Measurements from ENCODE around the gene WASL.
"Not testable (repeated sequence)": the region's sequence is repeated elsewhere in the genome, so short reads cannot be mapped to it uniquely, and the experiment has no call there.

WASL gene

DNA sequence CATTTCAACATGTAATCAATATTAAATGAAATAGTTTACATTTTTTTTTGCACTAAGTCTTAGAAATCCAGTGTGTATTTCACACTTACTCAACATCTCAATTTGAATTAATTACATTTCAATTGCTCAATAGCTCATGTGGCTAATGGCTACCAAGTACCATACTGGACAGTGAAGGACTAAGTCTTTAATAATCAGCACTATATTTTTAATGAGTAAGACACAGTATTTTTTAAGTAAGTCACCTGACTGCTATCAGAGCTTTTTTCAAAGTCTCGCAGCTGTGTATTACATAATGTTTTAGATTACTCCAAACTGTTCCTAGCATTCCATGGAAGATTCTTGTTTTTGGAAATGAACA is 19.6 kb downstream of the WASL start:
- no peak for ATAC-seq

DNA sequence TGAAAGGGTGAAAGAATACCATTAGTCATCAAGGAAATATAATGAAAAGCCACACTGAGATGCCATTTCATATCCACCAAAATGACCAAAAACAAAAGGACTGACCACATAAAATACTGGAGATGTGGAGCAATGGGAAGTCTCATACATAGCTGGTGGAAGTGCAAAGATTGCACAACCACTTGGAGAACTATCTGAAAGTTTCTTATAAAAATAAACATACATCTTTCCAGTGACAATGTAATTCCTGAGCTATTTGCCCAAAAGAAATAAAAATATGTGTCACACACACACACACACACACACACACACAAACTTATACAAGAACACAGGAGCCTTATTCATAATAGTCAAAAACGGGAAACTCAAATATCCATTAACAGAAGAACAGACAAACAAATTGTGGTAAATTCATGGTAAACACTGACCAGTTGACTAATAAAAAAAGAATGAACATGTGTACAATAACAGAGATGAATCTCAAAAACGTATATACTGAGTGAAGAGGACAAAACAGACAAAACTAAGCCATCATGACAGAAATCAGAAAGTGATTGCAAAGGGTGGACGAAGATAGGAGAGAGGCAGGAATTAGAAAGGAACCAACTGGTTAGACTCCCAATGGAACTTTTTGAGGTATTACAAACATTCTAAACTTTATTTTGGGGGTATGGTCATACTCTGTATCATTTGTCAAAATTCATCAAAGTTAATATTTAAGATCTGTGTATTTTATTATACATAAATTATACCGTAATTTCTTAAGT is 21.5 kb downstream of the WASL start:
- ATAC-seq: no peak

DNA sequence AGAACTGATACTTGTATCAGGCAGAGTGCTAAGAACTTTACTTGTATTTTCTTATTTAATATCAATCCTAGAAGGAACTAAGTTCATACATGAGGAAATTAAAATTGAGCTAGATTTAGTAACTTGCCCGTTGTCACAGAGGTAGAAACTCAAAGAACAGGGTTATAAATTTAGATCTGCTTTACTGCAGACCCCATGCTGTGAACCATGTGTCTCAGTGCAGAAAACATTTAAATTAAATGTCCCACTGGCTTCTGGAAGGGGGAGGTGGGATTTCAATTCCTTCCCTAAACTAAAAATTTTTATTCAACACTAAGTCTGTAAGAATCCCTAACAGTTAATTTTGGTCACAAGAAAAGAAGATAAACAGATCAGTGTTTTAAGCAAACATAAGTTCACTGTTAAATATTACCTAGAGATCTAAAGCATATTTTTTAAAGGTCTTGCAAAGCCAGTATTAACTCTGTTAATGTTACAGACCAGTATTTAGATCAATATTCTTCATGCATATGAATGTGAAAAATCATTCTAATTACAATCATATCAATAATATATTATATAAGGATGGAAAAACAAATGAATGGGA is 23.1 kb downstream of the WASL start:
- ATAC-seq: no peak

DNA sequence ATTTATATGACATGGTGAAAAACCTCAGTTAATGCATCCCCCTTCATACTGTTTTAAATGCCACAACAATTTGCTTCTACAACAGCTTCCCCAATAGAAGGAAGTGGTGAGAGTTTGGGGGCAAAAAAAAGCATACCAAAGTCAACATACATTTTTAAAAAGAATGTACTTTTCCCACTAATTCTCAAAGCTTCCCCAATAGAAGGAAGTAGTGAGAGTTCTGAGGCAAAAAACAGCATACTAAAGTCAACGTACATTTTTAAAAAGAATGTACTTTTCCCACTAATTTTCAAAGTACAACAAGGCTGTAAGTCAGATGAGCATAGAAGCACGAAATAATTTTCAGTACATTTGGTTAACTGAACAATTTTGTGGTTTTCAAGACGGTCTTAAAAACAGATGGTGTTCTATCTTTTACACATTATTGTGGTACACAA is 24.0 kb downstream of the WASL start:
- no peak for ATAC-seq

DNA sequence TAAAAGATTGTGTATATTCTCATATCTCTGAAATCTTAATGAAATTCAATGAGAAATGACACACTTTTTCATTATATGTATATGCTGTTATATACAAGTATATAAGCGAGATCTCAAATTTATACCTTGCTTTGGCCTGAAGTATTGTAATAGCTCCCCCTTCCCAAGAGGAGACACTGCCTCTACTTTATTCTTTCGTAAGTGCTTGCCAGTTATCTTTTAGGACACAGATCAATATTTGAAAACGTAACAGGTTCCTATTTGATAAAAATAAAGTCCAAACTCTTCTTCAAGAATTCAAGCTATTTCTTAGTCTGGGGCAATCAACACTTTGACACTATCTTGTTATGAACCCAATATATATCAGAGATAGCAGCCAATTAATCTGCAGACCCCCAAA is 24.9 kb downstream of the WASL start:
- no peak for ATAC-seq

DNA sequence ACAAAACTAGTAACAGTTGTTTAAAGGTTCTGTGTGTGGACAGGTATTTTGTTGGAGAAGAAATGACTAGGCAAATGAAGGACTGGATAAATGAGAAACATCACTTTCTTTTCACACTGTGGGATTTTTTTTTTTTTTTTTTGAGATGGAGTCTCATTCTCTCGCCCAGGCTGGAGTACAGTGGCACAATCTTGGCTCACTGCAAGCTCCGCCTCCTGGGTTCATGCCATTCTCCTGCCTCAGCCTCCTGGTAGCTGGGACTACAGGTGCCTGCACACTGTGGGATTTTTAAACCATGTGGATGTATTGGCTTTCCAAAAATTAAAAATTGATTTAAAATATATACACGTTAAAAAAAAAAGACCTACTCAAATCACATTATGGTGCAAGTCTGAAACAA is 28.3 kb downstream of the WASL start:
- not testable (repeated sequence) for ATAC-seq

DNA sequence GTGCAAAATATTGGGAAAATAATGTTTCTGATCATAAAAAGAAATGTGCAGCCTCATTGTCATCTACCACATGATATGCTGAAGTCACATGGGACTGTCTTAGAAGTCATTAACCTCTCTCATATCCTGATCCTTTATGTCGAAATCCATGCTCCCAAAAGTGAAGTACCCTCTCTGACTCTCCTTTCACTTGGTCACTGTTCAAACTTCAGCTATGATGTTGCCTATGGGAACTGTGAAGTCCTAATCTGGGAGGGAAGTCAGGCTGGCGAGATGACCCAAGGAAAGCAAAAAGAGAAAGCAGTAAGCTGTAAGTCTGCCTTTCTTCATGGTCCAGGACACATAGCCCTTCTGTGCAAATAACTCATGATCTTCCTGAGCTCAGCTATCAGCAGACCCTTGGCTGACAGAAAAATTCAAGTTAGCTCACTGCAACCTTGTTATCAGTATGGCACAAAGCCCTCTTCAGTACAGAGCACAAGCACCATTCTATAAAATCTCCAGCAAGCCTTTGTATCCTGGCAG is 29.5 kb downstream of the WASL start:
- ATAC-seq: no peak

DNA sequence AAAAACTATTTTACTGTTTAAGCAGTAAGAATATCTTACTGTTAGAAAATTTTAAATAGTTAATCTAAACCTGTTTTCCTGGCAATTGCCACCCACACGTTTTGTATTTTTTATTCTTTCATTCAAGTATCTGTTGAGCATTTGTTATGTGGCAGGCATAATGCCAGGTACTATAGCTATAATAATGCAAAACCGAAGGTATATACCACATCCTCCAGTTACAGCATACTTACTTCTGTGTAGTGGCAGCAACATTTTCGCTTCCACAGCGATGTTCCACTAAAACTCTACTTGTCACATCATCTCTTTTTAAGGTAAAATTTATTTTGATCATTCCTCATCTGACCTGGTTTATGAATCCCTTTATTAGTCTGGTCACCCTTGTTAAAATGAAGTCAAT is 30.0 kb downstream of the WASL start:
- ATAC-seq: no peak

DNA sequence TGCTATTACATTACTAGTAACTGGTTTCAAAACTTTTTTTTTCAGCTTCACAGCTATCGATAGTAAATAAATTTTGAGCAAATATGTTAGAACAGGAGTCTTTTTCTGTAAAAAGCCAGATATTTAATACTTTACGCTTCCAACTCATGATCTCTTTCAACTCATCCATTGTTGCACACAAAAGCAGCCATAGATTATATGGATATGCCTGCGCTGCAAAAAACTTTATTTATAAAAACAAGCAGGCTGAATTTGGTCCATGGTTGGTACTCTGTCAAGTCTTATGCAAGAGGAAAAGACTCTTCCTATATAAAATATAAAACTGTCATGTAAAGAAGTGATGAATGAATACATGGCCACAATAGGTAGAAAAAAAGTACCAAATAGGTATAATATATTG is 31.1 kb downstream of the WASL start:
- no peak for ATAC-seq

DNA sequence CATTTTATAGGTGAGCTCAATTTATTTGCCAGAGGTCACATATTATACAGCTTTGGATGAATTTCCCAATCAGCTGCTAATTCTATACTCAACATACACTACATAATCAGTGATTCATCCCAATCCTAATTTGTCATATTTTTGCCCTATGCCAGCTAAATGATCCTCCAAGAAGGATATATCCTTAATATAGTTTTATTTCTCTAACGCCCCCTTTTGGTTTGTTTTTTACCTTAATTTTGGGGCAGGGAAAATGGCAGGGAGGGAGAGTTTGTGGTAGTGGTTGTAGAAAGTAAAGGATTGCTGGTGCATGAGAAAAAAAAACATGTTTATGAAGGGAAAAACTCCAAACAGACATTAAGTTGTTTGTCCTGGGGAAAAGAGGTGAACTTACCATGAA is 31.9 kb downstream of the WASL start:
- no peak for ATAC-seq

DNA sequence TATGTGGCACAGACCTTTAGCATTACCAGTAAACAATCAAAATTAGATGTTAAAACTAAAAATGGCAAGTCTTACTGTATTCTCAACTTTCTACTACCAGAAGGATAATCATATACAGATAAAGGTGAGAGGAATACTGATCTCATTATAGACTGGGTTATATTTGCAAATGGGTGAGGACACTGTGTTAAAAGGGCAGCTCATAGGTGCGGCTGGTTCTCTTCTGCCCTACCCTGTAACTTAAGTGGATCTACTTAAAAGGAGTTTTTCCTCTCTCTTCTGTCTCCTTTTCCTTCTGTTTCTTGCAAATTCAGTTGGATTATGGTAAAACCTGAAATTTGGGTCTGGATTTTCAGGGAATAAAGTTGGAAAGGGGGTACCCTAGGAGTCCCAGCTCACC is 33.0 kb downstream of the WASL start:
- ATAC-seq: no peak

DNA sequence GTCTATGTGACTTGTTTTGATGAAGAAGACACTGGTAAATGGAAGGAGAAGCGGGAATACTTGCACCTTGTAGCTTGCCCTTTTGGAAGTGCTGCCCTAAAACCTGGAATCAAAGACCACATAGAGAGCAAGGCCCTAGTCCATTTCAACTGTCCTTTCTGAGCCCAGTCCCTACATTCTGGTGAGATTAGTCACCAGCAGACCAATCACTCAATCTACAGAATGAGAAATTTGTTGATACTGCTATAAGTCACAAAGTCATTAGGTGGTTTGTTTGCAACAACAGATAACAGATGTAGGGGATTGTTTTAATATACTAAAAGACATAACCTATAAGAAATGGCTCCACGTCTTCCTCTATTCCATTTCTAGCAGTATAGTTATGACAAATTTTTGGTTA is 33.6 kb downstream of the WASL start:
- no peak for ATAC-seq

DNA sequence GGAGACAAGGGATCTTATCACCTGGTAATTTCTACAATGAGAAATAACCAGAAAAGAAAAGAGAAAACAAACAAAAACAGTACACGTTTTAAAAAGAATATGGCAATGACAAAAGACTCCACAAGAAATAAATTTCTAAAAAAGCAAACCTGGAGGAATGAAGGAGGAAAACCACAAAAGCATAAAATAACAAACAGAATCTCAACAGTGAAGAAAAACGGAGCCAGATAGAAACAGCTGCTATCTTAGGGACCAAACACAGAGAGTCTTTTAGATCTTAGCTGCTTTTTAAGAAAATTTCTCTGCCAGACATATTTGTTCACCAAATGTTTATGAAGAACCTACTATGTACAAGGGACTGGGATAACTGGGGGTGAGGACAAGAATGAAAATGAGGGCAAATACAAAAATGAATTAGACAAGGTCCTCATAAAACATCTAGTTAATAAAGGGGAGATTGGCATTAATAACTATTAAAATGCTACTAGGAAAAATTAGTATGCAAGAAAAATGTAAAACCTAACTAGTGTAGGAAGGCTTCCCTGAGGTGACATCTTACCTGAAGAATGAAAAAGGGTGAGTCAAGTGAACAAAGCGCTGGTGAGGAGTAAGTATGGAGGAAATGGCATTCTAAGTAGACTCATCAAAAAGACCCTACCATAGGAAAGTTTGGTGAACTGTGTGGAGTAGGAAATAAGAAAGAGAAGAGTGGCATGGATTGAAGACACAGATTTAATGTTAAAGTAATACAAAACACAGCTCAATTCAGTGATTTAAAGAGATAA is 34.3 kb downstream of the WASL start:
- ATAC-seq: no peak

DNA sequence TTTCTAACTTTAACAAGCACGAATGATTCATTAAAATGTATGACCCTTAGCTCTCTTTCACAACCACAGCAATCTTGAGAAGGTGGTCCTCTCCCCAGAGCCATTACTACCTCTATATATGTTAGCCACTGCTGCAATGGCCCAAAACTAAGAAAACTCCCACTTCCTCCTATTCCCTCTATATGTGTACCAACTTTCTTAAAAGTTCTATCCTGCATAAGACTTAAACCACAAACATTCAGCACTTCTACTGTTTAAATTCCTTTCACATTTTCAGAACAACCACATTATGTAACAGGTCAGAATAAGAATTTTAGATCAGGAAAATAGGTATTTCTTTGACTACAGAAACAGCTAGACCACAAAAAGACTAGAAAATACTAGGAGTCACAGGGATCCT is 36.2 kb downstream of the WASL start:
- no peak for ATAC-seq

DNA sequence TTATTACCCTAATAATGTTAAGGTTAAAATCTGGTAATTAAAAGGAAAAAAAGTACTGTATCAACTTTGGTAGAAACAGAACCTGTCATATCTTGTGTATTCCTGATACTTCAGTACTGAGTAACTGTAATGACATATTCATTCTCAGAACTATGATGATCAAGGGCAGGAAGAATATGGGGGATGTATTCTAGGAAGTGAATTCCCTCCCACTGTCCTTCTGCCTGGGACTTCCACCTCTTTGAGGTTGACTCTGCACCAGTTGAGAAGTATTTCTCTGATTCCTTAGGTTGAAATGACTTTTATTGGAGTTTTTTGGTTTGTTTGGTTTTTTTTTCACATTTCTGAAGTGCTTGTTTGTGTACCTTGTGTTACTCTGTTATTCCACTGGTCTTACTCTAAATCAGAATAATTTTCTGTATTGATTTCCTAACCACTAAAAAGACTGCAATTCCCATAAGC is 36.9 kb downstream of the WASL start:
- ATAC-seq: peak; percentile 83 to 88

DNA sequence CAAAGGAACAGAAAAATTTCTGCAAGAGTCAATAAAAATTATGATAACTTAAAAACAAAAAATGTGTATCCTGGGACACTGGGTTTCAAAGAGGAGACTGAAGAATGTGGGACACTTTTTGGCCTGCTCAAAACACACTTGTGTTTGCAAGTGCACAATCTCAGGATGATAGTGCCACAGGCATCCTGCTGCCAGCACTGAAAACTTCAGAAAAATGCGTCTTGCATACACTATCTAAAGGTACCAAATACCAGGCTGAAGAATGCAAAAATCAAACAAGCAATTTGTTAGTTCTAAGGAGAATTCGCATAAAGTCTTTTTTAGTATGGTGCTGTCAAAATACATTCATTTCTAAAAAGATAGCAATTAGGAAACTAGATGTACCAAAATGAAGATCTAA is 38.1 kb downstream of the WASL start:
- no peak for ATAC-seq

DNA sequence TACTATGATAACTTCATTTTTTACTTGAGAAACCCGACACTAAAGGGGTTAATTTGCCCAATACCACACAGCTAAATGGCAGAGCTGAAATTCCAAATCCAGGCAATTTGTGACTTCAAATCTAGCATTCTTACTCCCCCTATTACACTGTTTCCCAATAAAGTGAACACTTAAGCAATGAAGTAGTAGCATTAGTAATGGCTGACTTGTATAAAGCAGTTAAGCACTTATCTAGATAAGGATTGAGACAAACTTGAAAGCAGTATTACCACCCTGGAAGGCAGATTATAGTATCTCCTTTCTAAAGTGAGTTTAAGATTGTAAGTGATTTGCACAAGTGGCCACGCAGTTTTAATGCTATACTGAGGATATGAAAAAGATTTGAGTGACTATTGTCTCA is 39.3 kb downstream of the WASL start:
- ATAC-seq: no peak

DNA sequence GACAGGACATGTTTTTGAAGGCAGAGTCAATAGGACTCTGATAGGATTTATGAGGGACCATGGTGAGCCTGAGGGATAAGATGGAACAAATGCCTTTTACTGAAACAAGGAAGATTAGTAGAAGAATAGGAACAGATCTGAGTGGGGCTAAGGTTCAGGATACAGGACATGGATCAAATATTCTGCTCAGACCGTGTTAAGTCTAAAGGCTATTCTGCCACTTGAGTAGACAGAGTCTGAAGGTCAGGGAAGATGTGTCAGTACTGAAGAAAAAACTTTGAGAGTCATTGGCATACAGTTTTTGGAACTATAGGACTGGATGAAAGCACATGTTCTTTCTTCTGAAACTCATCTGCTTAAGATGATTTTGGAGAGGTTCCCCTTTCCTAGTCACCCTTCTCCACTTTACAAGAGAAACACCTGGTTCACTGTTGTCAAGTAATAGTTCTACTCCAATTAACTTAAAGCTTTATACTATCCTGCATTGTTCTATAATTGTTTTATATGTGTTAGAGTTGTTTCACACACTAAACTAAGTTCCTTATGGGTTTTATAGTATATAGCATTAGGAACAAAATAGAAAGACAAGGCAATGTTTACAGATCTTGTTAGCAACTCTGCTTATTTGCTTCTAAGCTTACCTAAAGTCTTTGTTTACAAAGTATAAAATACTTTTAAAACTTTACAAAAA is 43.4 kb downstream of the WASL start:
- ATAC-seq: no peak

DNA sequence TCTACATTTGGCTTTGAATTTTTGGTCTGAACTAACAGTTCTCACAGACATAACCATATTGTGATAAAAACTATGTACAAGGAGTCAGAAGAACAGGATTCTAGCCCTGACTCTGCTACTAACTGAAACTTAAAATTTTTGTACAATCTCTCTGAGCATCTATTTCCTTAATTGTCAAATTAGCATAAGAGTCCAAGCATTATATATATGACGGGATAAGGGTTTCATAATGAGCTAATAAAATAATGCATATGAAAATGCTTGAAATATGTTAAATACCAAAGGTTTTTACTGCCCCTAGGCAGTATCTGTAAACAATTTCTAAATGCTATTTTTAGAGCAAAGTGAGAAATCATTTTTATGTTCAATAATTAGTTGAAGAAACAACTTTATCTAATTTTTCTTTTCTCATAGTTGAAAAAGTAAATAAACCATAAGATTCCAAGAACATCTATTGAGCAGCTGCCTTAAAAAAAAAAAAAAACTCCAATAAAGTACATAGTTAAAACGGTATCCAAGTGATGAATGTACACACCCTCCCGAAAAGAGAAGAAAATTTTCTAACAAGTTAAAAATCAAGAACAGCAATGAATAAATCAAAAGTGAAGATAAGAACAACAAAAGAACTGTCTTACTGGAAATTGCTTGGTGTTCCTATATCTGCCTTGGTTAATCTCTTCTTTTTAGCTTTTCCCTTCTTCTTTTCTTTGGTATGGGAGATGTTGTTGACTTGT is 52.7 kb downstream of the WASL start:
- no peak for ATAC-seq

DNA sequence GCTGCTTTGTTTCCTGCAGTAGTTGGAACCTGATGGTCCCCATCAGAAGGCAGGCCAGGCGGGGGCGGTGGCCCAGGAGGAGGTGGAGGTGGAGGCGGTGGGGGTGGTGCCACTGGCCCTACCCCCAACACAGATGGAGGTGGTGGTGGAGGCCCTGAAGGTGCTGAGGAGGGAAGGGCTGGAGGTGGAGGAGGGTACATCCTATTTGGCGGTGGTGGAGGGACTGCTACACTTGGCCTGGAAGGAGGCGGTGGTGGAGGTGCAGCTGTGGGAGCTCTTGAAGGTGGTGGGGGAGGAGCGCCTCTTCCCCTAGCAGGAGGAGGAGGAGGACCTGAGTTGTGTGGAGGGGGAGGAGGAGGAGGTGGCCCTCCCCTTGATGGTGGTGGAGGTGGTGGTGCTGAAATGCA is 56.3 kb downstream of the WASL start:
- ATAC-seq: no peak

DNA sequence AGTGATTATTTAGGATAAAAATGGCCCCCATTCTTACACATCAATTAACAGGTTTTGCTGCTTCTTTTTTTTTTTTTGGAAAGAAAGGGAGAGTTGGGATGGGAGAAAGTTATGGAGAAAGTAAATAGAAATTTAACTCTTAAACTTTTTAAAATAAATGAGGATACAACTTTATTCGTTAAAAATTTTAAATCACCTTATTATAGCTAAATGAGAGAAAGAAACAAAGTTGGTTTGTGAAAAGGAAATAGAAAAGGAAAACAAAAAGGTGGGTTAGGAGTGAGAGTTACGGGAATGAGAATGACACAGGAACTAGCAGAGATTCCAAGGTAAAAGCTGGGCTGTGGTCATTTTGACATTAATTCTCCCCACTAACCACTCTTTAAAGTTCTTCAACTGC is 58.3 kb downstream of the WASL start:
- ATAC-seq: no peak

DNA sequence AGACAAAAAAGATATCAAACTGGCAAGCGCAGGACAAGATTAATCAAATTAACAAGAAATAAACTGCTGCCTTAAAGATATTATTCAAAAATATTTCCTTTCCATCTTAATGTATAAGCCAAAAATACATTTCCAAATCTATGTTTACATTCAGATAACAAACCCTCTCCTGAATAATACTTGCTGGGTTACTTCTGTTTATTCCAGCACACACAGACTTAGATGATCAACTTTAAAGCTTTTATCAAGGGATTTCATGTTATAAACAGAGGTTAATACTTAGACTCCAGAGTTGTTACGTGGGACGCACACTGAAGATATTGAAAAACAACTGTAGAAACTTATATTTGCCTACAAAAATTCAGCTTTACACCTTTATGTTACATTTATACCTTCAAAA is 59.6 kb downstream of the WASL start:
- no peak for ATAC-seq

Data from activated CD4-positive, CD25-positive, alpha-beta regulatory T cell treated with anti-CD3 and anti-CD28 coated beads, Interleukin-2, amount 50 U/mL, for 24 hours (primary cell).